CD8-positive, alpha-beta memory T cell (primary cell): Measurements from ENCODE around the gene SPATA3. TPM values are rescaled to one million over a fixed set of nuclear protein-coding genes. Genes with fewer than 3 reads are reported as not detected.

Experiments used
- CTCF ChIA-PET: fragments of 350-600 bp; sonication (Branson Sonifier 250); formaldehyde crosslinking; loops from one replicate; lab custom pipeline; 2021; ENCODE audit warnings: antibody characterized with exemption; lab: Charles Lee
- POLR2A ChIA-PET: fragments of 350-600 bp; sonication (Branson Sonifier 250); formaldehyde crosslinking; loops from one replicate; lab custom pipeline; 2021; ENCODE audit warnings: antibody characterized with exemption; lab: Charles Lee
- DNase-seq, 5 donors: peaks; one replicate each; pipeline versions ENCODE4 v3.0.0 to v3.0.0-alpha.2; 2020 to 2022; ENCODE audit warnings: mixed read lengths in 1 of 5
- H3K27ac ChIP-seq: one replicate; pipeline ENCODE4 v1.7.0; 2013; ENCODE audit warnings: low read depth, mild to moderate bottlenecking, low read length, moderate library complexity
- H3K27me3 ChIP-seq: 2 replicates; pipeline ENCODE4 v1.7.0; 2013; ENCODE audit warnings: low read length, mild to moderate bottlenecking; ENCODE audit not compliant: insufficient read depth, poor library complexity, severe bottlenecking
- H3K36me3 ChIP-seq: 2 replicates; pipeline ENCODE4 v1.7.0; 2013; ENCODE audit warnings: mild to moderate bottlenecking, low read length, moderate library complexity; ENCODE audit not compliant: insufficient read depth
- H3K4me1 ChIP-seq: 2 replicates; pipeline ENCODE4 v1.7.0; 2013; ENCODE audit warnings: mild to moderate bottlenecking, low read length, moderate library complexity; ENCODE audit not compliant: insufficient read depth
- H3K4me3 ChIP-seq: 2 replicates; pipeline ENCODE4 v1.7.0; 2013; ENCODE audit warnings: mild to moderate bottlenecking, low read length
- H3K9me3 ChIP-seq: 2 replicates; pipeline ENCODE4 v1.7.0; 2013; ENCODE audit warnings: mild to moderate bottlenecking, low read length
- H3K27ac Mint-ChIP-seq, 8 donors: one replicate each; pipeline ENCODE4 v1.8.0; 2020 to 2021; ENCODE audit warnings: mixed read lengths in 8 of 8, mild to moderate bottlenecking in 6 of 8, inconsistent platforms in 3 of 8, moderate library complexity in 3 of 8
- H3K27me3 Mint-ChIP-seq, 2 donors: one replicate each; pipeline ENCODE4 v1.8.0; 2020 to 2021; ENCODE audit warnings: mixed read lengths in 2 of 2, mild to moderate bottlenecking in 1 of 2, moderate library complexity in 1 of 2
- H3K36me3 Mint-ChIP-seq, 3 donors: one replicate each; pipeline ENCODE4 v1.8.0; 2020 to 2021; ENCODE audit warnings: mixed read lengths in 3 of 3, inconsistent platforms in 1 of 3, mild to moderate bottlenecking in 1 of 3
- H3K4me1 Mint-ChIP-seq, 3 donors: one replicate each; pipeline ENCODE4 v1.8.0; 2020 to 2021; ENCODE audit warnings: mixed read lengths in 3 of 3, inconsistent platforms in 1 of 3, mild to moderate bottlenecking in 1 of 3
- H3K4me3 Mint-ChIP-seq, 7 donors: one replicate each; pipeline ENCODE4 v1.8.0; 2020 to 2021; ENCODE audit warnings: mixed read lengths in 7 of 7, mild to moderate bottlenecking in 6 of 7, moderate library complexity in 4 of 7, inconsistent platforms in 2 of 7
- H3K9me3 Mint-ChIP-seq, 5 donors: one replicate each; pipeline ENCODE4 v1.8.0; 2020 to 2022; ENCODE audit warnings: mixed read lengths in 5 of 5, mild to moderate bottlenecking in 3 of 5, moderate library complexity in 2 of 5, inconsistent platforms in 1 of 5
- polyA plus RNA-seq: library from polyadenylated mRNA; unstranded; fragments of 300-500 nt; fragmentation: Illumina TruSeq; gene quantifications from one replicate; pipeline ENCODE4 v1.2.3, GENCODE V29; 2021
- total RNA-seq, 2 experiments: library from RNA; stranded (reverse); gene quantifications; one replicate each; pipeline ENCODE4 v1.2.3, GENCODE V29; 2021

SPATA3 gene
- total and polyA plus RNA-seq, 3 experiments from 2014 or later: 0.24 TPM; not detected in 2

GRCh38 chr2:230969659-230970015 lies 26.3 kb upstream of the SPATA3 start:
- Mint-ChIP-seq H3K27me3 (peaks cover 0 to 1% of the 10 kb centered on the region in 2 donors), H3K27ac (peak overlapping the region in 3 of 8 donors; percentile 14 to 18 (median 17)), H3K4me3 (peak overlapping the region in 2 of 7 donors; percentile 69 to 70), H3K36me3 (no peaks in the 10 kb centered on the region), H3K4me1 (peaks cover 17 to 38% (median 27%) of the 10 kb centered on the region in 3 donors), H3K9me3 (peaks cover 0 to 2% (median 0%) of the 10 kb centered on the region in 5 donors)
- ChIA-PET CTCF (interaction anchor here (1.4 to 4.4 kb wide), 2 partner anchors 17 to 45 kb away, joined by 5 to 24 read pairs; partner anchors contain the start of gene GPR55), POLR2A (no interaction called here)
- H3K9me3 ChIP-seq: no peaks in the 10 kb centered on the region
- H3K4me1 ChIP-seq: peaks cover 19% of the 10 kb centered on the region
- DNase-seq: no peak
- H3K27me3 ChIP-seq: no peaks in the 10 kb centered on the region
- no peak overlapping the region for H3K4me3 ChIP-seq
- H3K27ac ChIP-seq: no peak overlapping the region
- H3K36me3 ChIP-seq: no peaks in the 10 kb centered on the region

GRCh38 chr2:230972046-230972445 lies 23.9 kb upstream of the SPATA3 start:
- CTCF ChIA-PET: interaction anchor here (4.4 kb wide), 1 partner anchor 15 kb away, joined by 24 read pairs; no protein-coding TSS in a partner anchor
- H3K27ac Mint-ChIP-seq: no peak overlapping the region
- Histone ChIP-seq H3K4me3 (no peak overlapping the region), H3K27ac (no peak overlapping the region), H3K27me3 (no peaks in the 10 kb centered on the region), H3K4me1 (peaks cover 23% of the 10 kb centered on the region), H3K9me3 (no peaks in the 10 kb centered on the region), H3K36me3 (no peaks in the 10 kb centered on the region)
- no peak overlapping the region for H3K4me3 Mint-ChIP-seq
- peaks cover 0 to 1% of the 10 kb centered on the region in 2 donors for H3K27me3 Mint-ChIP-seq
- peaks cover 0 to 3% (median 0%) of the 10 kb centered on the region in 5 donors for H3K9me3 Mint-ChIP-seq
- H3K36me3 Mint-ChIP-seq: no peaks in the 10 kb centered on the region
- POLR2A ChIA-PET: no interaction called here
- H3K4me1 Mint-ChIP-seq: peaks cover 36 to 60% (median 48%) of the 10 kb centered on the region in 3 donors
- DNase-seq: no peak

GRCh38 chr2:230974096-230974913 lies 21.6 kb upstream of the SPATA3 start:
- Histone ChIP-seq H3K4me1 (peaks cover 23% of the 10 kb centered on the region), H3K4me3 (peak overlapping the region; percentile 35), H3K27me3 (no peaks in the 10 kb centered on the region), H3K27ac (peak overlapping the region; percentile 33), H3K9me3 (no peaks in the 10 kb centered on the region), H3K36me3 (no peaks in the 10 kb centered on the region)
- POLR2A ChIA-PET: interaction anchor here (0.8 to 1.3 kb wide), 4 partner anchors 18 to 83 kb away, joined by 3 to 4 read pairs (median 4); no protein-coding TSS in a partner anchor
- Mint-ChIP-seq H3K9me3 (peaks cover 0 to 3% (median 0%) of the 10 kb centered on the region in 5 donors), H3K36me3 (no peaks in the 10 kb centered on the region), H3K27me3 (no peaks in the 10 kb centered on the region), H3K4me3 (peak overlapping the region; percentile 12 to 83 (median 76)), H3K4me1 (peaks cover 47 to 72% (median 66%) of the 10 kb centered on the region in 3 donors), H3K27ac (peak overlapping the region; percentile 93 to 99 (median 96))
- CTCF ChIA-PET: interaction anchor here (1.0 to 3.0 kb wide), 5 partner anchors 10 to 107 kb away, joined by 3 to 20 read pairs (median 4); partner anchors contain the start of gene GPR55
- DNase-seq: peak; percentile 49 to 92 (median 73)

- DNase-seq: no peak
- no peaks in the 10 kb centered on the region for H3K36me3 ChIP-seq
- peaks cover 30% of the 10 kb centered on the region for H3K4me1 ChIP-seq
- ChIA-PET CTCF (interaction anchor here (1.1 to 3.0 kb wide), 6 partner anchors 9 to 154 kb away, joined by 3 to 20 read pairs (median 4); partner anchors contain the start of gene GPR55), POLR2A (no interaction called here)
- H3K4me3 ChIP-seq: no peak overlapping the region
- Mint-ChIP-seq H3K9me3 (peaks cover 0 to 3% (median 0%) of the 10 kb centered on the region in 5 donors), H3K27me3 (no peaks in the 10 kb centered on the region), H3K4me3 (peak overlapping the region in 2 of 7 donors; percentile 30 to 45), H3K4me1 (peaks cover 56 to 79% (median 72%) of the 10 kb centered on the region in 3 donors), H3K36me3 (no peaks in the 10 kb centered on the region), H3K27ac (peak overlapping the region; percentile 11 to 78 (median 56))
- no peaks in the 10 kb centered on the region for H3K9me3 ChIP-seq
- no peak overlapping the region for H3K27ac ChIP-seq
- H3K27me3 ChIP-seq: no peaks in the 10 kb centered on the region
Observed at GRCh38 chr2:230975927-230976326, 20.0 kb upstream of the SPATA3 start.

- Mint-ChIP-seq H3K36me3 (peaks cover 0 to under 1% (median 0%) of the 10 kb centered on the region in 3 donors), H3K27me3 (no peaks in the 10 kb centered on the region), H3K9me3 (peaks cover 0 to 3% (median 0%) of the 10 kb centered on the region in 5 donors), H3K4me3 (peak overlapping the region in 3 of 7 donors; percentile 3 to 42 (median 38)), H3K27ac (peak overlapping the region; percentile 3 to 91 (median 68)), H3K4me1 (peaks cover 62 to 87% (median 80%) of the 10 kb centered on the region in 3 donors)
- ChIA-PET POLR2A (no interaction called here), CTCF (interaction anchor here (1.5 to 3.0 kb wide), 3 partner anchors 11 to 155 kb away, joined by 3 to 20 read pairs (median 10); partner anchors contain the start of gene GPR55)
- Histone ChIP-seq H3K9me3 (no peaks in the 10 kb centered on the region), H3K36me3 (no peaks in the 10 kb centered on the region), H3K4me1 (peaks cover 38% of the 10 kb centered on the region), H3K4me3 (no peak overlapping the region), H3K27me3 (no peaks in the 10 kb centered on the region), H3K27ac (no peak overlapping the region)
- DNase-seq: no peak
Observed at GRCh38 chr2:230976671-230977171, 19.2 kb upstream of the SPATA3 start.

GRCh38 chr2:230980468-230980867 lies 15.5 kb upstream of the SPATA3 start:
- CTCF ChIA-PET: interaction anchor here (1.2 to 8.6 kb wide), 2 partner anchors 113 to 133 kb away, joined by 3 to 82 read pairs; no protein-coding TSS in a partner anchor

GRCh38 chr2:230981704-230982103 lies 14.2 kb upstream of the SPATA3 start:
- H3K9me3 Mint-ChIP-seq: no peaks in the 10 kb centered on the region
- H3K27me3 ChIP-seq: no peaks in the 10 kb centered on the region
- POLR2A ChIA-PET: no interaction called here
- H3K36me3 ChIP-seq: no peaks in the 10 kb centered on the region
- H3K36me3 Mint-ChIP-seq: peaks cover 0 to 3% (median 0%) of the 10 kb centered on the region in 3 donors
- H3K27ac ChIP-seq: no peak overlapping the region
- H3K4me3 Mint-ChIP-seq: peak overlapping the region; percentile 36 to 77 (median 64)
- CTCF ChIA-PET: interaction anchor here (0.9 to 10.0 kb wide), 6 partner anchors 56 to 158 kb away, joined by 3 to 129 read pairs (median 22); partner anchors contain the start of gene GPR55
- H3K27ac Mint-ChIP-seq: peak overlapping the region in 7 of 8 donors; percentile 9 to 89 (median 57)
- no peaks in the 10 kb centered on the region for H3K9me3 ChIP-seq
- H3K4me1 Mint-ChIP-seq: peaks cover 37 to 82% (median 72%) of the 10 kb centered on the region in 3 donors
- DNase-seq: peak in 3 of 5 donors; percentile 29 to 67 (median 41)
- H3K4me1 ChIP-seq: peaks cover 26% of the 10 kb centered on the region
- no peak overlapping the region for H3K4me3 ChIP-seq
- peaks cover 0 to 3% of the 10 kb centered on the region in 2 donors for H3K27me3 Mint-ChIP-seq

More at GRCh38 chr2:230980468-230980867, 15.5 kb upstream of the SPATA3 start:
- Histone ChIP-seq H3K36me3 (no peaks in the 10 kb centered on the region), H3K9me3 (no peaks in the 10 kb centered on the region), H3K4me3 (no peak overlapping the region), H3K4me1 (peaks cover 25% of the 10 kb centered on the region), H3K27me3 (no peaks in the 10 kb centered on the region), H3K27ac (no peak overlapping the region)
- Mint-ChIP-seq H3K27ac (peak overlapping the region; percentile 2 to 71 (median 28)), H3K4me3 (peak overlapping the region in 5 of 7 donors; percentile 1 to 49 (median 23)), H3K36me3 (peaks cover 0 to 3% (median 0%) of the 10 kb centered on the region in 3 donors), H3K27me3 (peaks cover 0 to 3% of the 10 kb centered on the region in 2 donors), H3K9me3 (no peaks in the 10 kb centered on the region), H3K4me1 (peaks cover 46 to 88% (median 80%) of the 10 kb centered on the region in 3 donors)
- no peak for DNase-seq
- POLR2A ChIA-PET: no interaction called here
